ENCODE results near the gene PBLD.
"Not testable (repeated sequence)": the region's sequence is repeated elsewhere in the genome, so short reads cannot be mapped to it uniquely, and the experiment has no call there.

Gene PBLD

GRCh38 chr10:68331455-68332258 is 1.1 kb downstream of the PBLD start, which contains the start of gene HNRNPH3:
TSS of gene HNRNPH3 (plus strand) at chr10:68332064. CDS start at chr10:68337222, 5,158 bp downstream.
- in situ Hi-C loops (cut with MboI; ENCODE audit: low sequenced_read_pairs), result no loop called here

- in situ Hi-C loops (cut with MboI; ENCODE audit: low sequenced_read_pairs), result no loop called here
Measured at GRCh38 chr10:68330852-68331454, 1.8 kb downstream of the PBLD start.

GRCh38 chr10:68329506-68329861 is 3.2 kb downstream of the PBLD start:
- in situ Hi-C loops (cut with MboI; ENCODE audit: low sequenced_read_pairs), result no loop called here

GRCh38 chr10:68327889-68328786 is 4.6 kb downstream of the PBLD start:
- in situ Hi-C loops (cut with MboI; ENCODE audit: low sequenced_read_pairs), result no loop called here

GRCh38 chr10:68324396-68324795 is 8.3 kb downstream of the PBLD start:
- in situ Hi-C loops (cut with MboI; ENCODE audit: low sequenced_read_pairs), result not testable (repeated sequence)

- in situ Hi-C loops (cut with MboI; ENCODE audit: low sequenced_read_pairs), result no loop called here
Measured at GRCh38 chr10:68318331-68319059, 14.2 kb downstream of the PBLD start.

- in situ Hi-C loops (cut with MboI; ENCODE audit: low sequenced_read_pairs), result no loop called here
Measured at GRCh38 chr10:68315582-68315981, 17.1 kb downstream of the PBLD start.

GRCh38 chr10:68314930-68315329 is 17.8 kb downstream of the PBLD start:
- in situ Hi-C loops (cut with MboI; ENCODE audit: low sequenced_read_pairs), result not testable (repeated sequence)

- in situ Hi-C loops (cut with MboI; ENCODE audit: low sequenced_read_pairs), result no loop called here
Measured at GRCh38 chr10:68310531-68310930, 22.2 kb downstream of the PBLD start.

GRCh38 chr10:68305854-68306253 is 26.9 kb downstream of the PBLD start:
- in situ Hi-C loops (cut with MboI; ENCODE audit: low sequenced_read_pairs), result no loop called here

- in situ Hi-C loops (cut with MboI; ENCODE audit: low sequenced_read_pairs), result no loop called here
Measured at GRCh38 chr10:68303849-68304412, 28.8 kb downstream of the PBLD start.

GRCh38 chr10:68302871-68303270 is 29.9 kb downstream of the PBLD start:
- in situ Hi-C loops (cut with MboI; ENCODE audit: low sequenced_read_pairs), result no loop called here

GRCh38 chr10:68302503-68302823 is 30.3 kb downstream of the PBLD start:
- in situ Hi-C loops (cut with MboI; ENCODE audit: low sequenced_read_pairs), result no loop called here

GRCh38 chr10:68301790-68302502 is 30.8 kb downstream of the PBLD start:
- in situ Hi-C loops (cut with MboI; ENCODE audit: low sequenced_read_pairs), result no loop called here

GRCh38 chr10:68301301-68301700 is 31.4 kb downstream of the PBLD start:
- in situ Hi-C loops (cut with MboI; ENCODE audit: low sequenced_read_pairs), result no loop called here

- in situ Hi-C loops (cut with MboI; ENCODE audit: low sequenced_read_pairs), result no loop called here
Measured at GRCh38 chr10:68296843-68297663, 35.7 kb downstream of the PBLD start.

- in situ Hi-C loops (cut with MboI; ENCODE audit: low sequenced_read_pairs), result no loop called here
Measured at GRCh38 chr10:68290736-68291135, 42.0 kb downstream of the PBLD start.

- in situ Hi-C loops (cut with MboI; ENCODE audit: low sequenced_read_pairs), result no loop called here
Measured at GRCh38 chr10:68288717-68289116, 44.0 kb downstream of the PBLD start.
